ENCODE measurements around the gene OGA. TPM values are rescaled to one million over a fixed set of nuclear protein-coding genes. Genes with fewer than 3 reads are reported as not detected.

OGA gene
- polyA plus RNA-seq, 3 donors: 6.9 to 104 (median 15.3) TPM

DNA sequence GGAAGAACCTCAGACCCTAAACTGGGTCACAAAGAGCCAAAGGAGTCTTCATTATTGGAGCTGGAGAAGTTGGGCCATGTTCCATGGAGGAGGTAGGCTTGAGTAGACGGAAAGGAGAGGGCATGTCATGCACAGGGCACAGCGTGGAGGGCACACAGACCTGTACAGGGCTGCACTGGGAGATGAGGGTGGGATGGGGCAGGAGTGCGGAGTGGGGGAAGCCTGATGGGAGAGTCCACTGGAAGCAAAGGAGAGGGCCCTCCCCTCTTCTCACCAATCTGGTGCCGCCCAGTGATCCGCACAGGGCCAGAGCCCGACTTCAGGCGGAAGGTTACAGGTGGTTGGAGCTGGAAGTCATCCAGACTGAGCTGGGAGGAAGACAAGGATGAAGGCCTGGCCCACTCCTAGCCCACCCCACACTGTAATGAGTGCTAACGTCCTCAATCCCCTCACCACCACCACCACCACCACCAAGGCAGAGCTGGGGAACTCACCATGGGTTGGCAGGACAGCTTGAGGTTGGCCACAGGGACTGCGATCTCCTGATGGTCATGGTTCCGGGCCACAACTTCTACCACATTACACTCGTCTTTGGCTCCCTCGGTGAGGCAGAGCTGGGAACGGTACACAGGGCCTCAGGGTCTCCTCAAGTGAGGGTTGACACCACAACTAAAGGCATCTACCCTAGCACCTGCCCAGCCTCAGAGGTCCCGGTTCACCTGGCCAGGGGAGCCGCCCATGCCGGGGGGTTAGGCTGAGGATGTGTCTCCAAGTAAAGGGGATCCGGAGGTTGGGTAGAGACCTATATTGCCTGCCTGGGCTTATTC lies 36.0 kb downstream of the OGA start:
- intact Hi-C loops (cut with micrococcal nuclease): loop anchor here (5.0 kb wide), 3 partner anchors 180 to 570 kb away; partner anchors contain the start of gene HPS6 (in 1 of the 2)
- Mint-ChIP-seq H3K4me3 (peak overlapping the region; percentile 99), H3K4me1 (peaks cover 47% of the 10 kb centered on the region), H3K27ac (peak overlapping the region in 2 of 7 donors; percentile 64), H3K27me3 (ENCODE audit: low read depth in 3 of 3) (peaks cover 25 to 35% (median 28%) of the 10 kb centered on the region in 3 donors), H3K36me3 (peaks cover 40 to 41% of the 10 kb centered on the region in 2 donors), H3K9me3 (peaks cover 0 to 9% (median 5%) of the 10 kb centered on the region in 7 donors)
- H3K4me2 ChIP-seq (replicated peaks; ENCODE audit: extremely low read depth, low read length, poor library complexity, severe bottlenecking): peak overlapping the region; percentile 81
- H3K27me3 ChIP-seq (ENCODE audit: control insufficient read depth in 2 of 2, insufficient read depth in 2 of 2, low read length in 2 of 2): peaks cover 19 to 25% of the 10 kb centered on the region in 2 donors
- no peak for DNase-seq
- peaks cover 67% of the 10 kb centered on the region for H4K20me1 ChIP-seq (ENCODE audit: insufficient read depth, low read length)
- no peak overlapping the region for H2AFZ ChIP-seq (ENCODE audit: insufficient read depth, low read depth, low read length, poor library complexity, severe bottlenecking)
- no peak overlapping the region for H3K27ac ChIP-seq (ENCODE audit: low read depth in 1 of 2, low read length in 2 of 2)
- no peaks in the 10 kb centered on the region for H3K79me2 ChIP-seq (ENCODE audit: insufficient read depth, low read length)
- peak overlapping the region; percentile 65 for H3K9ac ChIP-seq (ENCODE audit: insufficient read depth, low read length, poor library complexity, severe bottlenecking)
- H3K4me1 ChIP-seq (ENCODE audit: control insufficient read depth in 1 of 2, insufficient read depth in 2 of 2, low read length in 2 of 2): peaks cover 35 to 52% of the 10 kb centered on the region in 2 donors
- H3K36me3 ChIP-seq (replicated peaks in 1 of 2; ENCODE audit: control insufficient read depth in 1 of 2, insufficient read depth in 2 of 2, low read length in 2 of 2): peaks cover 28 to 33% of the 10 kb centered on the region in 2 donors
- peak overlapping the region in 2 of 3 experiments; percentile 62 to 79 for H3K4me3 ChIP-seq (replicated peaks in 1 of 3; ENCODE audit: low read depth in 2 of 3, low read length in 3 of 3)
- TF ChIP-seq, protein P1, sequence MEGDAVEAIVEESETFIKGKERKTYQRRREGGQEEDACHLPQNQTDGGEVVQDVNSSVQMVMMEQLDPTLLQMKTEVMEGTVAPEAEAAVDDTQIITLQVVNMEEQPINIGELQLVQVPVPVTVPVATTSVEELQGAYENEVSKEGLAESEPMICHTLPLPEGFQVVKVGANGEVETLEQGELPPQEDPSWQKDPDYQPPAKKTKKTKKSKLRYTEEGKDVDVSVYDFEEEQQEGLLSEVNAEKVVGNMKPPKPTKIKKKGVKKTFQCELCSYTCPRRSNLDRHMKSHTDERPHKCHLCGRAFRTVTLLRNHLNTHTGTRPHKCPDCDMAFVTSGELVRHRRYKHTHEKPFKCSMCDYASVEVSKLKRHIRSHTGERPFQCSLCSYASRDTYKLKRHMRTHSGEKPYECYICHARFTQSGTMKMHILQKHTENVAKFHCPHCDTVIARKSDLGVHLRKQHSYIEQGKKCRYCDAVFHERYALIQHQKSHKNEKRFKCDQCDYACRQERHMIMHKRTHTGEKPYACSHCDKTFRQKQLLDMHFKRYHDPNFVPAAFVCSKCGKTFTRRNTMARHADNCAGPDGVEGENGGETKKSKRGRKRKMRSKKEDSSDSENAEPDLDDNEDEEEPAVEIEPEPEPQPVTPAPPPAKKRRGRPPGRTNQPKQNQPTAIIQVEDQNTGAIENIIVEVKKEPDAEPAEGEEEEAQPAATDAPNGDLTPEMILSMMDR (IDR thresholded peaks at IDR 0.05): no peak
- peaks cover 0 to 17% of the 10 kb centered on the region in 2 donors for H3K9me3 ChIP-seq (replicated peaks in 1 of 2; ENCODE audit: control insufficient read depth in 1 of 2, insufficient read depth in 1 of 2, low read length in 2 of 2)
- 67% methylated on average over 7 of the region's 17 CpGs for WGBS (ENCODE audit: insufficient coverage)

DNA sequence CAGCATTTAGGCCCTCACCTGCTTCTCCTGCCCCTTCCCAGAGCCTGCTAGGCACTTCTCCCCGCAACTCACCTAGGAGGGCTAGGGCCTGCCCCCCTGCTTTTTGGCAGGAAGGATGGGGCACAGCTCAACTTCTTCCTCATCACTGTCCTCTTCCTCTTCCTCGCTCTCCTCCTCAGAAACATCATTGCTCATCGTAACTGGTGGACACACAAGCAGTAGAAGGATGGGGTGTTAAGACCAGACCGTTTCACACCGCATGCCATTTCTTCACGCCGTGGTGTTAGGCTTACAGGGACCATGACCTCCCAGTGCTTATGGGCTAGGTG lies 36.6 kb downstream of the OGA start:
- no peak overlapping the region for H3K4me2 ChIP-seq (replicated peaks; ENCODE audit: extremely low read depth, low read length, poor library complexity, severe bottlenecking)
- Mint-ChIP-seq H3K27me3 (ENCODE audit: low read depth in 3 of 3) (peaks cover 30 to 41% (median 33%) of the 10 kb centered on the region in 3 donors), H3K9me3 (peaks cover 0 to 13% (median 6%) of the 10 kb centered on the region in 7 donors), H3K4me3 (no peak overlapping the region), H3K36me3 (peaks cover 35 to 36% of the 10 kb centered on the region in 2 donors), H3K4me1 (peaks cover 47% of the 10 kb centered on the region), H3K27ac (peak overlapping the region in 2 of 7 donors; percentile 64)
- H3K79me2 ChIP-seq (ENCODE audit: insufficient read depth, low read length): no peaks in the 10 kb centered on the region
- H4K20me1 ChIP-seq (ENCODE audit: insufficient read depth, low read length): peaks cover 61% of the 10 kb centered on the region
- H3K9me3 ChIP-seq (replicated peaks in 1 of 2; ENCODE audit: control insufficient read depth in 1 of 2, insufficient read depth in 1 of 2, low read length in 2 of 2): peaks cover 0 to 21% of the 10 kb centered on the region in 2 donors
- no peak for DNase-seq
- no peak overlapping the region for H3K4me3 ChIP-seq (replicated peaks in 1 of 3; ENCODE audit: low read depth in 2 of 3, low read length in 3 of 3)
- TF ChIP-seq, protein P1 (IDR thresholded peaks at IDR 0.05): no peak
- H2AFZ ChIP-seq (ENCODE audit: insufficient read depth, low read depth, low read length, poor library complexity, severe bottlenecking): no peak overlapping the region
- peaks cover 35 to 52% of the 10 kb centered on the region in 2 donors for H3K4me1 ChIP-seq (ENCODE audit: control insufficient read depth in 1 of 2, insufficient read depth in 2 of 2, low read length in 2 of 2)
- peaks cover 25 to 31% of the 10 kb centered on the region in 2 donors for H3K27me3 ChIP-seq (ENCODE audit: control insufficient read depth in 2 of 2, insufficient read depth in 2 of 2, low read length in 2 of 2)
- intact Hi-C loops (cut with micrococcal nuclease): loop anchor here (5.0 kb wide), 3 partner anchors 179 to 569 kb away; partner anchors contain the start of gene HPS6 (in 1 of the 2)
- WGBS (ENCODE audit: insufficient coverage): 86% methylated on average over 5 of the region's 7 CpGs
- no peak overlapping the region for H3K9ac ChIP-seq (ENCODE audit: insufficient read depth, low read length, poor library complexity, severe bottlenecking)
- no peak overlapping the region for H3K27ac ChIP-seq (ENCODE audit: low read depth in 1 of 2, low read length in 2 of 2)
- peaks cover 22 to 27% of the 10 kb centered on the region in 2 donors for H3K36me3 ChIP-seq (replicated peaks in 1 of 2; ENCODE audit: control insufficient read depth in 1 of 2, insufficient read depth in 2 of 2, low read length in 2 of 2)

Data from CD14-positive monocyte (primary cell).